HepG2 (cell line): ENCODE results near the gene PTMA. TPM values are rescaled to one million over a fixed set of nuclear protein-coding genes. Genes with fewer than 3 reads are reported as not detected.
A peak's percentile ranks its signal among the peaks of the same experiment; 100 is the strongest.

Experiments used
- ATAC-seq: fragments of 200-7000 bp; cut with Tn5 transposase; 3 replicates; pipeline ENCODE4 v1.9.1; 2020; ENCODE audit warnings: mild to moderate bottlenecking, moderate library complexity
- BruUV-seq: library from RNA; stranded (reverse); fragments of 400-500 nt; replicated peaks from 2 replicates; lab custom pipeline; 2021; lab: Mats Ljungman, UMichigan
- CTCF ChIA-PET: fragments of 300-600 bp; formaldehyde crosslinking; extraction: SDS; loops from one replicate; lab custom pipeline; 2021; ENCODE audit warnings: low total read pairs, inconsistent platforms, low intra/inter-chr PET ratio; lab: Yijun Ruan, JAX
- POLR2A ChIA-PET: fragments of 350-600 bp; sonication (Branson Sonifier 250); formaldehyde crosslinking; loops from one replicate; lab custom pipeline; 2020; ENCODE audit warnings: antibody characterized with exemption, inconsistent platforms; lab: Yijun Ruan, JAX
- DNase-seq: peaks from one replicate; pipeline ENCODE4 v3.0.0-alpha.2; 2015; ENCODE audit warnings: low spot score
- FAIRE-seq: peaks from 3 replicates; lab custom pipeline; 2011; peaks lifted over from hg19 to GRCh38; lab: Jason Lieb, UNC
- H2AFZ ChIP-seq: one replicate; pipeline ENCODE4 v1.6.1; 2011; ENCODE audit warnings: low read length, inconsistent platforms
- H3K27ac ChIP-seq: fragments of 300-600 bp; 3 replicates; pipeline ENCODE4 v1.8.0; 2011; ENCODE audit warnings: mixed run types, mild to moderate bottlenecking, mixed read lengths, low read length, inconsistent platforms; ENCODE audit not compliant: insufficient read depth; ENCODE audit errors: extremely low read length
- H3K27me3 ChIP-seq, 2 experiments: fragments of 200-600 bp in 1 of 2; 2 replicates in 1 of 2; 3 replicates in 1 of 2; pipeline versions ENCODE4 v1.6.0 to v1.8.0; 2011; ENCODE audit warnings: low read length in 2 of 2, mild to moderate bottlenecking in 2 of 2, moderate library complexity in 2 of 2, inconsistent platforms in 1 of 2; ENCODE audit not compliant: insufficient read depth in 2 of 2, control insufficient read depth in 1 of 2
- H3K36me3 ChIP-seq, 2 experiments: fragments of 200-600 bp in 1 of 2; replicated peaks in 1 of 2; 2 replicates in 1 of 2; 3 replicates in 1 of 2; pipeline versions ENCODE4 v1.5.1 to v1.8.0; 2011; ENCODE audit warnings: low read length in 2 of 2, inconsistent platforms in 1 of 2; ENCODE audit not compliant: insufficient read depth in 2 of 2, control insufficient read depth in 1 of 2
- H3K4me1 ChIP-seq: 2 replicates; pipeline ENCODE4 v1.5.1; 2012; ENCODE audit warnings: low read length, inconsistent platforms; ENCODE audit not compliant: insufficient read depth
- H3K4me2 ChIP-seq: 2 replicates; pipeline ENCODE4 v1.6.0; 2011; ENCODE audit warnings: low read depth, low read length, inconsistent platforms
- H3K4me3 ChIP-seq, 3 experiments: fragments of 200-600 bp in 1 of 3; sonication (generic), shearing (Covaris generic) in 1 of 3; replicated peaks in 1 of 3; 2 replicates each; pipeline ENCODE4 v1.5.1; 2011 to 2016; ENCODE audit warnings: low read length in 3 of 3, inconsistent platforms in 2 of 3, low read depth in 2 of 3, mild to moderate bottlenecking in 2 of 3, control low read depth in 1 of 3, mixed read lengths in 1 of 3; ENCODE audit not compliant: insufficient read depth in 1 of 3
- H3K79me2 ChIP-seq: one replicate; pipeline ENCODE4 v1.6.1; 2011; ENCODE audit warnings: low read length, inconsistent platforms; ENCODE audit not compliant: insufficient read depth
- H3K9ac ChIP-seq: 2 replicates; pipeline ENCODE4 v1.6.0; 2011; ENCODE audit warnings: mild to moderate bottlenecking, low read depth, low read length, inconsistent platforms; ENCODE audit not compliant: insufficient read depth
- H3K9me3 ChIP-seq: 2 replicates; pipeline ENCODE4 v1.5.1; 2012; ENCODE audit warnings: mild to moderate bottlenecking, low read length
- H4K20me1 ChIP-seq: 2 replicates; pipeline ENCODE4 v1.6.0; 2011; ENCODE audit warnings: inconsistent platforms, mild to moderate bottlenecking, low read length, moderate library complexity; ENCODE audit not compliant: insufficient read depth
- CENPX ChIP-seq: sonication (generic); formaldehyde crosslinking; IDR thresholded peaks from 2 replicates; pipeline ENCODE4 v1.9.0; 2021; ENCODE audit warnings: mild to moderate bottlenecking, missing genetic modification reagents, moderate library complexity
- KAT7 ChIP-seq: IDR thresholded peaks from 2 replicates; pipeline ENCODE4 v1.6.1; 2018; ENCODE audit warnings: borderline replicate concordance, missing compliant biosample characterization
- ZNF501 ChIP-seq: sonication (generic); formaldehyde crosslinking; IDR thresholded peaks from 2 replicates; pipeline ENCODE4 v1.5.1; 2020; ENCODE audit warnings: mild to moderate bottlenecking, moderate library complexity, missing genetic modification reagents
- ZNF556 ChIP-seq: sonication (generic); formaldehyde crosslinking; IDR thresholded peaks from 2 replicates; pipeline ENCODE4 v1.4.0; 2020; ENCODE audit warnings: mild to moderate bottlenecking, missing genetic modification reagents, borderline replicate concordance
- WGBS: methylation state at CpG from one replicate; pipeline ENCODE4 v1.1.6; 2017; ENCODE audit warnings: low lambda C conversion rate; 5-methylcytosine and 5-hydroxymethylcytosine counted together
- in situ Hi-C: cut with HindIII; loops from 2 replicates; pipeline ENCODE4 v1.10.0; 2017; ENCODE audit warnings: low pct_unique_long_range_greater_than_20kb; ENCODE audit not compliant: extremely low pct_ligation_motif_present
- intact Hi-C: fragments of 100-400 bp; cut with micrococcal nuclease; formaldehyde crosslinking; loops from one replicate; pipeline ENCODE4 v1.10.0; 2022; ENCODE audit not compliant: unreplicated experiment
- polyA plus RNA-seq, 8 experiments: library from polyadenylated mRNA; depleted of rRNA in 3 of 8; stranded (reverse) in 7 of 8; unstranded in 1 of 8; fragments of >200 nt; fragmentation: Illumina TruSeq in 4 of 8; extraction: Trizol in 4 of 8; gene quantifications; 2 replicates each; pipeline versions ENCODE4 v1.2.1 to v1.2.3, GENCODE V29; 2011 to 2016; ENCODE audit warnings: low read depth in 4 of 8, missing spikeins in 1 of 8, mixed read lengths in 1 of 8; ENCODE audit not compliant: insufficient read depth in 1 of 8
- total RNA-seq, 5 experiments: library from RNA; depleted of rRNA; stranded (reverse); fragments of >200 nt; fragmentation: Illumina TruSeq; extraction: Trizol; gene quantifications; 2 replicates each; pipeline ENCODE4 v1.2.3, GENCODE V29; 2016; ENCODE audit warnings: low read depth in 1 of 5
- TF ChIP-seq, protein P1 (sequence below): IDR thresholded peaks from 2 replicates; pipeline ENCODE4 v1.6.1; 2016; ENCODE audit warnings: low read depth, missing genetic modification reagents, missing compliant biosample characterization
- TF ChIP-seq, protein P2 (sequence below): sonication (generic); formaldehyde crosslinking; IDR thresholded peaks from 2 replicates; pipeline ENCODE4 v1.9.0; 2022; ENCODE audit warnings: missing genetic modification reagents, mild to moderate bottlenecking, borderline replicate concordance
- TF ChIP-seq, protein P3 (sequence below): sonication (generic); formaldehyde crosslinking; IDR thresholded peaks from 2 replicates; pipeline ENCODE4 v1.4.0; 2020; ENCODE audit warnings: mild to moderate bottlenecking, missing genetic modification reagents

The PTMA gene
- total and polyA plus RNA-seq, 2 of the 13 experiments (the other 11 are each of a cell fraction or from before 2014, with no cell fraction given): 190 to 1,086 TPM

DNA sequence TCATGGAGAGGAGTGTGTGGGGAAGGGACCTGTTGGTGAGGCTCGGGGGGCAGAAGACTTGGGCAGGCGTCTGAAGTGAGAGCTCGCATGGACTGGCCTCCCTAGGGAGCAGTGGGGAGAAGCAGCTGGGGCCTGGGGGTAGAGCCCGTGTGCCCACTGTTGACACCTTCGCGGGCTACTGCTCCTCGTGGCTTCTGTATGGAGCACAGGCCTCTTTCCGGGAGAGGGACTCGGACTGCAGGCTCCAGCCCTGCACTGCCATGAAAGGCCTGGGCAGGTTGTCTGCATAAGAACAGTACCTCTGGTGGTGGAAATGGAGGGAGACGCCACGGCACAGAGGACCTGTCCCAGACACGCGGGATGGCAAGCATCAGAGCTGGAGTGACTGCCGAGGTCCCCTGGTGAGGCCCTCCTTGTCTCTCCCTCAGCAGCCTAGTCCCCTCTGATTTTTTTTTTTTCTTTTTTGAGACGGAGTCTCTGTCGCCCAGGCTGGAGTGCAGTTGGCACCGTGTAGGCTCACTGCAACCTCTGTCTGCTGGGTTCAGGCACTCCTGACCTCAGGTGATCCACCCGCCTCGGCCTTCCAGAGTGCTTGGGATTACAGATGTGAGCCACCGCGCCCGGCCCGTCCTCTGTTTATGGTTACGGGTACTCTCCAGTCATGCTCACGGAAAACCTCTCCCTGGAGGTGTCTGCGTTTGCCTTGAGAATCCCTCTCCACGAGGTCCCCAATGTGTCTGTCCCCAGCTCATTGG, 44.7 kb upstream of the PTMA start:
- peaks cover 49% of the 10 kb centered on the region for H3K4me1 ChIP-seq
- H3K36me3 ChIP-seq: no peaks in the 10 kb centered on the region
- TF ChIP-seq ZNF501 (CRISPR knock-in tag) (0 out of 2 replicates have a peak, but pooled peaks have one; percentile 41), ZNF556 (CRISPR knock-in tag) (no peak)
- TF ChIP-seq, all 625 proteins: peak for 1
- WGBS: 56% methylated on average over 26 of the region's 27 CpGs
- Histone ChIP-seq H3K27ac (no peak overlapping the region), H3K79me2 (no peaks in the 10 kb centered on the region), H4K20me1 (no peaks in the 10 kb centered on the region), H3K27me3 (peaks cover 0 to 36% of the 10 kb centered on the region in 2 experiments; a peak in 3 of 5 replicates), H3K4me2 (no peak overlapping the region), H3K4me3 (no peak overlapping the region), H3K9ac (no peak overlapping the region), H2AFZ (no peak overlapping the region), H3K9me3 (no peaks in the 10 kb centered on the region)
- intact Hi-C loops (no loop called here), in situ Hi-C loops (no loop called here)
- ATAC-seq: peak; percentile 14
- ChIA-PET POLR2A (no interaction called here), CTCF (interaction anchor here (1.6 kb wide), 1 partner anchor 11 kb away, joined by 3 read pairs; no protein-coding TSS in a partner anchor)
- no TSS peak for BruUV-seq
- DNase-seq: no peak
- no peak for FAIRE-seq

DNA sequence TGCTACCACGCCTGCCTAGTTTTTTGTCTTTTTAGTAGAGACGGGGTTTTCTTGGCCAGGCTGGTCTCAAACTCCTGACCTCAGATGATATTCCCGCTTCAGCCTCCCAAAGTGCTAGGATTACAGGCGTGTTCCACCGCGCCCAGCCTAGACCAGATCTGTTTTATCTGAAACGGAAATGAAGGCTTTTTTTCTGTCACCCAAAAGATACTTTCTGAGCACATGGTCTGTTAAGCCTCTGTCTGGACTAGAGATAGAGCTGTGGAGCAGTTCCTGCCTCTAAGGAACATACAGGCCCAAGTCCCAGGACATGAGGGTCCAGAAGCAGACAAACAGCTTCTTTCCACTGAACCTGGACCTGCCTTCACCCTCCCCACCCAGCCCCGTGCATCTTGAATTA, 43.6 kb upstream of the PTMA start:
- H3K4me3 ChIP-seq: no peak overlapping the region
- no peaks in the 10 kb centered on the region for H4K20me1 ChIP-seq
- in situ Hi-C loops: no loop called here
- H3K4me2 ChIP-seq: no peak overlapping the region
- no peak overlapping the region for H3K27ac ChIP-seq
- no peaks in the 10 kb centered on the region for H3K79me2 ChIP-seq
- no peak for FAIRE-seq
- H3K9ac ChIP-seq: no peak overlapping the region
- BruUV-seq: no TSS peak
- 63% methylated on average over 8 of the region's 8 CpGs for WGBS
- peaks cover 48% of the 10 kb centered on the region for H3K4me1 ChIP-seq
- no peaks in the 10 kb centered on the region for H3K36me3 ChIP-seq
- ChIA-PET CTCF (interaction anchor here (0.6 to 1.6 kb wide), 2 partner anchors 9 to 16 kb away, joined by 3 read pairs; no protein-coding TSS in a partner anchor), POLR2A (no interaction called here)
- peaks cover 0 to 39% of the 10 kb centered on the region in 2 experiments; a peak in 3 of 5 replicates for H3K27me3 ChIP-seq
- intact Hi-C loops: no loop called here
- ATAC-seq: no peak
- no peak for DNase-seq
- no peaks in the 10 kb centered on the region for H3K9me3 ChIP-seq
- H2AFZ ChIP-seq: no peak overlapping the region
- TF ChIP-seq KAT7 (no peak), CENPX (CRISPR knock-in tag) (no peak)
- TF ChIP-seq, protein P1, sequence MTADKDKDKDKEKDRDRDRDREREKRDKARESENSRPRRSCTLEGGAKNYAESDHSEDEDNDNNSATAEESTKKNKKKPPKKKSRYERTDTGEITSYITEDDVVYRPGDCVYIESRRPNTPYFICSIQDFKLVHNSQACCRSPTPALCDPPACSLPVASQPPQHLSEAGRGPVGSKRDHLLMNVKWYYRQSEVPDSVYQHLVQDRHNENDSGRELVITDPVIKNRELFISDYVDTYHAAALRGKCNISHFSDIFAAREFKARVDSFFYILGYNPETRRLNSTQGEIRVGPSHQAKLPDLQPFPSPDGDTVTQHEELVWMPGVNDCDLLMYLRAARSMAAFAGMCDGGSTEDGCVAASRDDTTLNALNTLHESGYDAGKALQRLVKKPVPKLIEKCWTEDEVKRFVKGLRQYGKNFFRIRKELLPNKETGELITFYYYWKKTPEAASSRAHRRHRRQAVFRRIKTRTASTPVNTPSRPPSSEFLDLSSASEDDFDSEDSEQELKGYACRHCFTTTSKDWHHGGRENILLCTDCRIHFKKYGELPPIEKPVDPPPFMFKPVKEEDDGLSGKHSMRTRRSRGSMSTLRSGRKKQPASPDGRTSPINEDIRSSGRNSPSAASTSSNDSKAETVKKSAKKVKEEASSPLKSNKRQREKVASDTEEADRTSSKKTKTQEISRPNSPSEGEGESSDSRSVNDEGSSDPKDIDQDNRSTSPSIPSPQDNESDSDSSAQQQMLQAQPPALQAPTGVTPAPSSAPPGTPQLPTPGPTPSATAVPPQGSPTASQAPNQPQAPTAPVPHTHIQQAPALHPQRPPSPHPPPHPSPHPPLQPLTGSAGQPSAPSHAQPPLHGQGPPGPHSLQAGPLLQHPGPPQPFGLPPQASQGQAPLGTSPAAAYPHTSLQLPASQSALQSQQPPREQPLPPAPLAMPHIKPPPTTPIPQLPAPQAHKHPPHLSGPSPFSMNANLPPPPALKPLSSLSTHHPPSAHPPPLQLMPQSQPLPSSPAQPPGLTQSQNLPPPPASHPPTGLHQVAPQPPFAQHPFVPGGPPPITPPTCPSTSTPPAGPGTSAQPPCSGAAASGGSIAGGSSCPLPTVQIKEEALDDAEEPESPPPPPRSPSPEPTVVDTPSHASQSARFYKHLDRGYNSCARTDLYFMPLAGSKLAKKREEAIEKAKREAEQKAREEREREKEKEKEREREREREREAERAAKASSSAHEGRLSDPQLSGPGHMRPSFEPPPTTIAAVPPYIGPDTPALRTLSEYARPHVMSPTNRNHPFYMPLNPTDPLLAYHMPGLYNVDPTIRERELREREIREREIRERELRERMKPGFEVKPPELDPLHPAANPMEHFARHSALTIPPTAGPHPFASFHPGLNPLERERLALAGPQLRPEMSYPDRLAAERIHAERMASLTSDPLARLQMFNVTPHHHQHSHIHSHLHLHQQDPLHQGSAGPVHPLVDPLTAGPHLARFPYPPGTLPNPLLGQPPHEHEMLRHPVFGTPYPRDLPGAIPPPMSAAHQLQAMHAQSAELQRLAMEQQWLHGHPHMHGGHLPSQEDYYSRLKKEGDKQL (CRISPR knock-in tag): no peak
- TF ChIP-seq, protein P2, sequence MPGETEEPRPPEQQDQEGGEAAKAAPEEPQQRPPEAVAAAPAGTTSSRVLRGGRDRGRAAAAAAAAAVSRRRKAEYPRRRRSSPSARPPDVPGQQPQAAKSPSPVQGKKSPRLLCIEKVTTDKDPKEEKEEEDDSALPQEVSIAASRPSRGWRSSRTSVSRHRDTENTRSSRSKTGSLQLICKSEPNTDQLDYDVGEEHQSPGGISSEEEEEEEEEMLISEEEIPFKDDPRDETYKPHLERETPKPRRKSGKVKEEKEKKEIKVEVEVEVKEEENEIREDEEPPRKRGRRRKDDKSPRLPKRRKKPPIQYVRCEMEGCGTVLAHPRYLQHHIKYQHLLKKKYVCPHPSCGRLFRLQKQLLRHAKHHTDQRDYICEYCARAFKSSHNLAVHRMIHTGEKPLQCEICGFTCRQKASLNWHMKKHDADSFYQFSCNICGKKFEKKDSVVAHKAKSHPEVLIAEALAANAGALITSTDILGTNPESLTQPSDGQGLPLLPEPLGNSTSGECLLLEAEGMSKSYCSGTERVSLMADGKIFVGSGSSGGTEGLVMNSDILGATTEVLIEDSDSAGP (CRISPR knock-in tag): no peak
- TF ChIP-seq, protein P3, sequence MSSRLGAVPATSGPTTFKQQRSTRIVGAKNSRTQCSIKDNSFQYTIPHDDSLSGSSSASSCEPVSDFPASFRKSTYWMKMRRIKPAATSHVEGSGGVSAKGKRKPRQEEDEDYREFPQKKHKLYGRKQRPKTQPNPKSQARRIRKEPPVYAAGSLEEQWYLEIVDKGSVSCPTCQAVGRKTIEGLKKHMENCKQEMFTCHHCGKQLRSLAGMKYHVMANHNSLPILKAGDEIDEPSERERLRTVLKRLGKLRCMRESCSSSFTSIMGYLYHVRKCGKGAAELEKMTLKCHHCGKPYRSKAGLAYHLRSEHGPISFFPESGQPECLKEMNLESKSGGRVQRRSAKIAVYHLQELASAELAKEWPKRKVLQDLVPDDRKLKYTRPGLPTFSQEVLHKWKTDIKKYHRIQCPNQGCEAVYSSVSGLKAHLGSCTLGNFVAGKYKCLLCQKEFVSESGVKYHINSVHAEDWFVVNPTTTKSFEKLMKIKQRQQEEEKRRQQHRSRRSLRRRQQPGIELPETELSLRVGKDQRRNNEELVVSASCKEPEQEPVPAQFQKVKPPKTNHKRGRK (CRISPR knock-in tag): no peak
